Measurements from ENCODE around the gene SHKBP1.

DNA sequence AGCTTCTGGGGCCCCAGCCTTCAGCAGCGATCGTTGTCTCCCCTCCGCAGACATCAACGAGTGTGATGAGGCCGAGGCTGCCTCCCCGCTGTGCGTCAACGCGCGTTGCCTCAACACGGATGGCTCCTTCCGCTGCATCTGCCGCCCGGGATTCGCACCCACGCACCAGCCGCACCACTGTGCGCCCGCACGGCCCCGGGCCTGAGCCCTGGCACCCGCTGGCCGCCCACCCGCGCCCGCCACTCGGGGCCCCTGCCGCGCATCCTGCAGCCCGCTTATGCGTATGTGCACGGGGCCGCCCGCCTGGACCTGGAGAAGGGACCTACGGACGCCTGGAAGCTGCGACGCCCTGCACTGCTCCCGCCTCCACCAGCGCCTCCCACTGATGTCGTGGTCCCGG is 52.7 kb downstream of the SHKBP1 start:
- no peak for TF ChIP-seq POLR2AphosphoS5 (IDR thresholded peaks at IDR 0.05; ENCODE audit: low read depth, low read length)
- no peak for TF ChIP-seq FOXP2 (optimal IDR thresholded peaks at IDR 0.05; ENCODE audit: borderline replicate concordance, extremely low read depth, extremely low read length, insufficient read depth)
- no peak for TF ChIP-seq REST (IDR thresholded peaks at IDR 0.05; ENCODE audit: insufficient read depth in 1 of 2, low read depth in 2 of 2, low read length in 2 of 2)
- TF ChIP-seq SIN3A (IDR thresholded peaks at IDR 0.05; ENCODE audit: borderline replicate concordance, insufficient read depth, low read length): no peak
